Neural cell (in vitro differentiated cells): ENCODE results near the gene STX1B. TPM values are rescaled to one million over a fixed set of nuclear protein-coding genes. Genes with fewer than 3 reads are reported as not detected.

Experiments
- H2AFZ ChIP-seq: fragments of 200-600, 300-800 bp; sonication (generic), shearing (Covaris generic); 2 replicates; pipeline ENCODE4 v1.6.0; 2014; ENCODE audit warnings: low read depth, mild to moderate bottlenecking, antibody characterized with exemption, low read length, moderate library complexity
- H3F3A ChIP-seq: fragments of 200-600 bp; shearing (Covaris generic); 2 replicates; pipeline ENCODE4 v1.6.1; 2016; ENCODE audit warnings: mild to moderate bottlenecking, moderate library complexity, mixed read lengths, antibody characterized with exemption, low read length; ENCODE audit not compliant: insufficient read depth, poor library complexity, severe bottlenecking
- H3K27ac ChIP-seq: fragments of 200-600, 300-800 bp; sonication (generic), shearing (Covaris generic); 2 replicates; pipeline ENCODE4 v1.5.1; 2014; ENCODE audit warnings: mild to moderate bottlenecking, low read length, moderate library complexity
- H3K27me3 ChIP-seq: fragments of 300-800, 200-600 bp; sonication (generic), shearing (Covaris generic); 2 replicates; pipeline ENCODE4 v1.6.0; 2014; ENCODE audit warnings: mild to moderate bottlenecking, low read depth, low read length, moderate library complexity; ENCODE audit not compliant: insufficient read depth
- H3K36me3 ChIP-seq: fragments of 300-800, 200-600 bp; sonication (generic), shearing (Covaris generic); 2 replicates; pipeline ENCODE4 v1.5.1; 2014; ENCODE audit warnings: mild to moderate bottlenecking, antibody characterized with exemption, low read length, moderate library complexity; ENCODE audit not compliant: insufficient read depth
- H3K4me2 ChIP-seq: fragments of 300-800, 200-600 bp; sonication (generic), shearing (Covaris generic); 2 replicates; pipeline ENCODE4 v1.6.0; 2014; ENCODE audit warnings: mild to moderate bottlenecking, low read length
- H3K4me3 ChIP-seq: fragments of 300-800, 200-600 bp; sonication (generic), shearing (Covaris generic); 2 replicates; pipeline ENCODE4 v1.5.1; 2014; ENCODE audit warnings: mild to moderate bottlenecking, low read length, moderate library complexity
- H3K79me2 ChIP-seq: fragments of 200-600 bp; shearing (Covaris generic); replicated peaks from 2 replicates; pipeline ENCODE4 v1.6.0; 2014; ENCODE audit warnings: mild to moderate bottlenecking, low read length, moderate library complexity; ENCODE audit not compliant: insufficient read depth
- H3K9ac ChIP-seq: fragments of 300-800, 200-600 bp; sonication (generic), shearing (Covaris generic); 2 replicates; pipeline ENCODE4 v1.6.1; 2016; ENCODE audit warnings: mild to moderate bottlenecking, low read length, mixed read lengths
- H3K9me2 ChIP-seq: fragments of 200-600 bp; shearing (Covaris generic); 2 replicates; pipeline ENCODE4 v1.6.1; 2016; ENCODE audit warnings: mild to moderate bottlenecking, low read length, mixed read lengths; ENCODE audit not compliant: insufficient read depth
- H3K9me3 ChIP-seq: fragments of 200-600, 300-800 bp; sonication (generic), shearing (Covaris generic); 2 replicates; pipeline ENCODE4 v1.6.1; 2016; ENCODE audit warnings: mild to moderate bottlenecking, mixed run types, low read length, moderate library complexity, mixed read lengths
- H4K20me1 ChIP-seq: fragments of 200-600 bp; shearing (Covaris generic); 2 replicates; pipeline ENCODE4 v1.6.1; 2016; ENCODE audit warnings: mild to moderate bottlenecking, mixed run types; ENCODE audit not compliant: insufficient read depth
- EP300 ChIP-seq: fragments of 450-650 bp; conservative IDR thresholded peaks from 2 replicates; pipeline ENCODE4 v1.6.1; 2014; ENCODE audit warnings: antibody characterized with exemption, mild to moderate bottlenecking, moderate library complexity; ENCODE audit not compliant: poor library complexity, severe bottlenecking
- EZH2 ChIP-seq: fragments of 200-600, 300-800 bp; shearing (Covaris generic), sonication (generic); IDR thresholded peaks from 2 replicates; pipeline ENCODE4 v1.6.1; 2014; ENCODE audit warnings: antibody characterized with exemption, low read length, borderline replicate concordance, mild to moderate bottlenecking; ENCODE audit not compliant: insufficient read depth, poor library complexity, severe bottlenecking
- MXI1 ChIP-seq: fragments of 450-650 bp; conservative IDR thresholded peaks from 2 replicates; pipeline ENCODE4 v1.6.1; 2014; ENCODE audit warnings: antibody characterized with exemption, mild to moderate bottlenecking; ENCODE audit not compliant: poor library complexity, severe bottlenecking
- POLR2AphosphoS5 ChIP-seq: IDR thresholded peaks from 2 replicates; pipeline ENCODE4 v1.6.1; 2012
- RAD21 ChIP-seq: fragments of 450-650 bp; conservative IDR thresholded peaks from 2 replicates; pipeline ENCODE4 v1.6.1; 2014; ENCODE audit warnings: antibody characterized with exemption, mild to moderate bottlenecking, moderate library complexity
- SMC3 ChIP-seq: fragments of 450-650 bp; conservative IDR thresholded peaks from 2 replicates; pipeline ENCODE4 v1.6.1; 2014; ENCODE audit warnings: antibody characterized with exemption, mild to moderate bottlenecking, moderate library complexity; ENCODE audit not compliant: poor library complexity
- TAF1 ChIP-seq: IDR thresholded peaks from 2 replicates; pipeline ENCODE4 v1.6.1; 2012; ENCODE audit warnings: low read depth
- polyA plus RNA-seq: library from polyadenylated mRNA; depleted of rRNA; stranded (reverse); fragments of >200 nt; gene quantifications from 2 replicates; pipeline ENCODE4 v1.2.3, GENCODE V29; 2014
- TF ChIP-seq, protein P1 (sequence below): IDR thresholded peaks from 2 replicates; pipeline ENCODE4 v1.6.1; 2012; ENCODE audit warnings: borderline replicate concordance
- TF ChIP-seq, protein P2 (sequence below): fragments of 450-650 bp; IDR thresholded peaks from 2 replicates; pipeline ENCODE4 v1.5.1; 2014; ENCODE audit warnings: antibody characterized with exemption, mild to moderate bottlenecking, moderate library complexity; ENCODE audit not compliant: poor library complexity, severe bottlenecking

STX1B gene
- polyA plus RNA-seq, 1 donor from 2014 or later = 4.5 TPM

DNA sequence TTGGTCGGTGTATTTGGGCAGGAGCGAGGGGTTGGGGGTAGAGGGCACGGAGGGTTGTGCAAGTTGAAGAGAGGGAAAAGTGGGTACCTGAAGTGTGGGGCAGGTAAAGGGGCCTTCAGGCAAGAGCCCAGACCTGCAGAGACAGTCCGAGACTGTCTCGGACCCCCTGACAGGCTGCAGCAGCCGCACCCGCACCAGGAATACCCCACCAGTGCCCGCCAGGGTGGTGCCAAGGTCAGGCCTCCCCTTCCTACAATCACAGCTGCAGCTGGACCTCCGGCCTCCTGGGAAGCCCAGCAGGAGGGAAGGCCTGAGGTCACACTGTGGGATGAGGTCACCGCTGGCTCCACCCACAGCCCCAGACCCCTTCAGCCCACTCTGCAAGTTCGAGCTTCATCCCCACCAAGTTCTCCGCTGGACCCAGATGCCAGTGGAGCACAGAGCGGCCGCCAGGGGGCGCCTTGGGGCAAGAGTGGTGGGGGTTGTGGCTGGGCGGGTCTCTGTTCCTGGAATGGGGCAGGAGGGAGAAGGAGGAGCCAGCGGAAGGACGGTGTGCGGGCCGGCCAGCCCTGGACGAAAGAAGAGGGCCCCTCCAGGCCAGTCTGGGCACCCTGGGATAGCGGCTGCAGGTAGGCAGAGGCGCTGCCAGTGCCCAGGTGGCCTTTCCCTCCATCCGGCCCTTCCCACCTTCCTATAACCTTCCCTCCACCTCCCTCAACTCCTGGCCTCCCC is 25.6 kb downstream of the STX1B start, which contains the start of gene HSD3B7:
HSD3B7 (plus strand) TSS at position 539 of the 732 bp plus-strand sequence. CDS start 452 bp downstream, outside the sequence.
- no peaks in the 10 kb centered on the region for H3K9me2 ChIP-seq
- no peak within 1 kb of the TSS for H2AFZ ChIP-seq

GRCh38 chr16:30983898-30984610 is 26.4 kb downstream of the STX1B start:
- Histone ChIP-seq H4K20me1 (no peaks in the 10 kb centered on the region), H3K27me3 (no peaks in the 10 kb centered on the region), H3K9ac (no peak overlapping the region), H3K4me2 (no peak overlapping the region), H3K79me2 (no peaks in the 10 kb centered on the region), H3K9me2 (no peaks in the 10 kb centered on the region), H2AFZ (no peak overlapping the region), H3K4me3 (no peak overlapping the region), H3K36me3 (no peaks in the 10 kb centered on the region), H3F3A (no peaks in the 10 kb centered on the region), H3K9me3 (no peaks in the 10 kb centered on the region), H3K27ac (no peak overlapping the region)
- TF ChIP-seq TAF1 (no peak), SMC3 (no peak), POLR2AphosphoS5 (no peak), EZH2 (no peak), EP300 (no peak), RAD21 (no peak), MXI1 (no peak)
- TF ChIP-seq, protein P1, sequence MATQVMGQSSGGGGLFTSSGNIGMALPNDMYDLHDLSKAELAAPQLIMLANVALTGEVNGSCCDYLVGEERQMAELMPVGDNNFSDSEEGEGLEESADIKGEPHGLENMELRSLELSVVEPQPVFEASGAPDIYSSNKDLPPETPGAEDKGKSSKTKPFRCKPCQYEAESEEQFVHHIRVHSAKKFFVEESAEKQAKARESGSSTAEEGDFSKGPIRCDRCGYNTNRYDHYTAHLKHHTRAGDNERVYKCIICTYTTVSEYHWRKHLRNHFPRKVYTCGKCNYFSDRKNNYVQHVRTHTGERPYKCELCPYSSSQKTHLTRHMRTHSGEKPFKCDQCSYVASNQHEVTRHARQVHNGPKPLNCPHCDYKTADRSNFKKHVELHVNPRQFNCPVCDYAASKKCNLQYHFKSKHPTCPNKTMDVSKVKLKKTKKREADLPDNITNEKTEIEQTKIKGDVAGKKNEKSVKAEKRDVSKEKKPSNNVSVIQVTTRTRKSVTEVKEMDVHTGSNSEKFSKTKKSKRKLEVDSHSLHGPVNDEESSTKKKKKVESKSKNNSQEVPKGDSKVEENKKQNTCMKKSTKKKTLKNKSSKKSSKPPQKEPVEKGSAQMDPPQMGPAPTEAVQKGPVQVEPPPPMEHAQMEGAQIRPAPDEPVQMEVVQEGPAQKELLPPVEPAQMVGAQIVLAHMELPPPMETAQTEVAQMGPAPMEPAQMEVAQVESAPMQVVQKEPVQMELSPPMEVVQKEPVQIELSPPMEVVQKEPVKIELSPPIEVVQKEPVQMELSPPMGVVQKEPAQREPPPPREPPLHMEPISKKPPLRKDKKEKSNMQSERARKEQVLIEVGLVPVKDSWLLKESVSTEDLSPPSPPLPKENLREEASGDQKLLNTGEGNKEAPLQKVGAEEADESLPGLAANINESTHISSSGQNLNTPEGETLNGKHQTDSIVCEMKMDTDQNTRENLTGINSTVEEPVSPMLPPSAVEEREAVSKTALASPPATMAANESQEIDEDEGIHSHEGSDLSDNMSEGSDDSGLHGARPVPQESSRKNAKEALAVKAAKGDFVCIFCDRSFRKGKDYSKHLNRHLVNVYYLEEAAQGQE = no peak
- TF ChIP-seq, protein P2, sequence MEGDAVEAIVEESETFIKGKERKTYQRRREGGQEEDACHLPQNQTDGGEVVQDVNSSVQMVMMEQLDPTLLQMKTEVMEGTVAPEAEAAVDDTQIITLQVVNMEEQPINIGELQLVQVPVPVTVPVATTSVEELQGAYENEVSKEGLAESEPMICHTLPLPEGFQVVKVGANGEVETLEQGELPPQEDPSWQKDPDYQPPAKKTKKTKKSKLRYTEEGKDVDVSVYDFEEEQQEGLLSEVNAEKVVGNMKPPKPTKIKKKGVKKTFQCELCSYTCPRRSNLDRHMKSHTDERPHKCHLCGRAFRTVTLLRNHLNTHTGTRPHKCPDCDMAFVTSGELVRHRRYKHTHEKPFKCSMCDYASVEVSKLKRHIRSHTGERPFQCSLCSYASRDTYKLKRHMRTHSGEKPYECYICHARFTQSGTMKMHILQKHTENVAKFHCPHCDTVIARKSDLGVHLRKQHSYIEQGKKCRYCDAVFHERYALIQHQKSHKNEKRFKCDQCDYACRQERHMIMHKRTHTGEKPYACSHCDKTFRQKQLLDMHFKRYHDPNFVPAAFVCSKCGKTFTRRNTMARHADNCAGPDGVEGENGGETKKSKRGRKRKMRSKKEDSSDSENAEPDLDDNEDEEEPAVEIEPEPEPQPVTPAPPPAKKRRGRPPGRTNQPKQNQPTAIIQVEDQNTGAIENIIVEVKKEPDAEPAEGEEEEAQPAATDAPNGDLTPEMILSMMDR = no peak

More for the DNA sequence above, 25.6 kb downstream of the STX1B start, which contains the start of gene HSD3B7:
- H3K27me3 ChIP-seq = no peaks in the 10 kb centered on the region
- no peak for TF ChIP-seq MXI1
- TF ChIP-seq POLR2AphosphoS5 = peak; percentile 7
- TF ChIP-seq RAD21 = peak; percentile 77
- TF ChIP-seq EP300 = no peak
- no peak for TF ChIP-seq EZH2
- peak; percentile 93 for TF ChIP-seq SMC3
- TF ChIP-seq, protein P2 = peak; percentile 87
- no peak within 1 kb of the TSS for H3K9ac ChIP-seq
- no peak within 1 kb of the TSS for H3K4me2 ChIP-seq
- H3K79me2 ChIP-seq = no peaks in the 10 kb centered on the region
- no peaks in the 10 kb centered on the region for H3K9me3 ChIP-seq
- no peak within 1 kb of the TSS for H3K4me3 ChIP-seq
- H3K36me3 ChIP-seq = no peaks in the 10 kb centered on the region
- no peaks in the 10 kb centered on the region for H4K20me1 ChIP-seq
- no peak within 1 kb of the TSS for H3K27ac ChIP-seq
- no peaks in the 10 kb centered on the region for H3F3A ChIP-seq
